NAMALWA (cell line): ENCODE measurements around the gene SELENOW.
"Not testable (repeated sequence)": the region's sequence is repeated elsewhere in the genome, so short reads cannot be mapped to it uniquely, and the experiment has no call there.

Experiments used
- DNase-seq: peaks from one replicate; pipeline ENCODE4 v3.0.0-alpha.2; 2015; ENCODE audit warnings: low spot score

Gene SELENOW

DNA sequence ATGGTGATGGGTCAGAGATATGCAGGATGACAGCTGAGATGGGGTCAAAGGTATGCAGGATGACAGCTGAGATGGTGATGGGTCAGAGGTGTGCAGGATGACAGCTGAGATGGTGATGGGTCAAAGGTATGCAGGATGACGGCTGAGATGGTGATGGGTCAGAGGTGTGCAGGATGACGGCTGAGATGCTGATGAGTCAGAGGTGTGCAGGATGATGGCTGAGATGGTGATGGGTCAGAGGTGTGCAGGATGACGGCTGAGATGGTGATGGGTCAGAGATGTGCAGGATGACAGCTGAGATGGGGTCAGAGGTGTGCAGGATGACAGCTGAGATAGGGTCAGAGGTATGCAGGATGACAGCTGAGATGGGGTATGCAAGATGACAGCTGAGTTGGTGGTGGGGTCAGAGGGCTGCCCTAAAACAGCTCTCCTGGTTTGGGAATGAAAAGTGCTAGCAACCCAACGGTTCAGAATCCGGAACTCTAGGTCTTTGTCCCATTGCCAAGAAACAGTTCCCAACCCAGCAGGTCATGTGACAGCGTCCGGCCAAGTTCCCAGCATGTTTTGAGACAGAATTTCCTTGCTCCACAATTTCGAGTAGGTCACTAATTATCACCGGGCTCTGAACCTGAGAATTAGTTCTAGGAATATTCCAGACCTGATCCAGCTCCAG is 3.2 kb downstream of the SELENOW start:
- DNase-seq: no peak

DNA sequence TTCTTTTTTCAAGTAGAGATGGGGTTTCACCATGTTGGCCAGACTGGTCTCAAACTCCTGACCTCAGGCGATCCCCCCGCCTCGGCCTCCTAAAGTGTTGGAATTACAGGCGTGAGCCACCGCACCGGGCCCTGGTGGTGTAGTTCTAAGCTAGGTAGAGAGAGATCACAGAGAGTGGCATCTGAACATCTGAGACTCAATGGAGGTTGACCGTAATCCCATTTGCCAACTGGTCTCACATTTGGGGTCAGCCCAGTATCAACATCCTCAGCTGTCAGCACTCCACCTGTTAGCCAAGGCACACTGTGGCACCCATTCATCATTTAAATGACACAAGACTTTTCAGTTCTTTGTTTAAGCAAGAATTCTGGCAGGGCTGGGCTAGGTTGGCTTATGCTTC is 8.1 kb downstream of the SELENOW start:
- no peak for DNase-seq

DNA sequence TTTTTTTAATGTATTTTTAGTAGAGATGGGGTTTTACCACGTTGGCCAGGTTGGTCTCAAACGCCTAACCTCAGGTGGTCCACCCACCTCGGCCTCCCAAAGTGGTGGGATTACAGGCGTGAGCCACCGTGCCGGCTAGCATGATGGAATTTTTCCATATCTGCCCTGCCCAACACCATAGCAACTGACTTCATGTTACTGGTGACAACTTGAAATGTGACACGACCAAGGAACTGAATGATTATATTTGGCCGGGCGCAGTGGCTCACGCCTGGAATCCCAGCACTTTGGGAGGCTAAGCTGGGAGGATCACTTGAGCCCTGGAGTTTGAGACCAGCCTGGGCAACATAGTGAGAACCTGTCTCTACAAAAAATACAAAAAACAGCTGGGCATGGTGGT is 8.8 kb downstream of the SELENOW start:
- DNase-seq: not testable (repeated sequence)

DNA sequence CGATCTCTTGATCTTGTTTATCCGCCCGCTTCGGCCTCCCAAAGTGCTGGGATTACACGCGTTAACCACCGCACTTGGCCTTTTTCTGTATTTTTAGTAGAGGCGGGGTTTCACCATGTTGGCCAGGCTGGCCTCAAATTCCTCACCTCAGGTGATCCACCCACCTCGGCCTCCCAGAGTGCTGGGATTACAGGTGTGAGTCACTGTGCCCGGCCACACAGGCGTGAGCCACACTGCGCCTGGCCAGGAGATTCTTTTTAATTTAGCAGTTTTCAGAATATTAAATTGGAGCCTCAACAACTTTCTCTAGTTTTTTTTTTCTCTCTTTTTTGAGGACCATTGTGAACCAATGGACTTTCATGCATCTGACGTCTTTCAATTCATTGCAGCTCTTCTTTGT is 11.3 kb downstream of the SELENOW start:
- DNase-seq: not testable (repeated sequence)

DNA sequence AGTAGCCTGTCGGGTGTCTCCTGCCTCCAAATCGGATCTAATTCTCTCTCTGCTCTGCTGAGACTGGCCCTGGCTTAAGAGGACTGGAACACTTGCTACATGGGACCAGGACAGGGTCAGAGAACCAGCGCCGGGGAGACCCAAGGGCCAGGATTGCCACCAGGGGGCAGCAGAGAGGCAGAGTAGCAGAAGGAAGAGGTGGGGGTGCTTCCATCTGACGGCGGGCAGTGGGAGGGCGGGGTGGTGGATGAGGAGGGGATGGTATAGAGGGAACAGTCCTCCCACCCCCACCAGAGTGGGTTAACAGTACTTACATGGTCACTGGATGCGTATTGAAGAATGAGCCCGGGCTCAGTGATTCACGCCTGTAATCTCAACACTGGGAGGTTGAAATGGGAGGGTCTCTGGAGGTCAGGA is 11.9 kb downstream of the SELENOW start:
- peak; percentile 81 for DNase-seq

DNA sequence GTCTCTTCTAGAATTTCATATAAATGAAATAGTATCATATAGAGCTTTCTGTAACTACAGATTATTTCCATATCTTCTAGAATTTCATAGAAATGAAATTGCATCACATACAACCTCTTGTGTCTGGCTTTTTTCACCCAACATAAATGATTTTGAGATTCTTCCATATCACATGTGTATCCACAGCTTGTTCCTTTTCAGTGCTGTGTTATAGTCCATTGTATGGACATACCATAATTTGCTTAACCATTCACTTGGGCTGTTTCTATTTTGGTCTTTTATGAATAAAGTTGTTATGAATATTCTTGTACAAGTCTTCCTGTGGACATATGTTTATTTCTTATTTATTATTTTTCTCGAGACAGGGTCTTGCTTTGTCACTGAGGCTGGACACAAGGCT is 14.1 kb downstream of the SELENOW start:
- no peak for DNase-seq

DNA sequence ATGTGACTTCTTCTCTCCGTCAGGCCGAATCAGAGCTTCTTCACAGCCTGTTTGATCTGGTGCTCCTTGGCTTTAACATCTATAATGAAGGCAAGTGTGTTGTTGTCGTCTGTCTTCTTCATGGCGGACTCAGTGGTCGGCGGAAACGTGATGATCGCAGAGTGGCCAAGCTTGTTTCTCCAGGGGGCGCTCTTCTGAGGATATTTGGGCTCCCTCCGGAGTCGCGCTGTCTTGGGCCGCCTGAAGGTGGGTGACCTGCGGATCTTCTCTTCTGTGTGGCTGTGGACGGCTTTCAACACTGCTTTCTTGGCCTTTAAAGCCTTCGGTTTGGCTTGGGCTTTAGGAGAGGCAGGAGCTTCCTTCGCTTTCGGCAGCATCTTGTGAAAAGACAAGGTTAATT is 16.0 kb downstream of the SELENOW start:
- no peak for DNase-seq

DNA sequence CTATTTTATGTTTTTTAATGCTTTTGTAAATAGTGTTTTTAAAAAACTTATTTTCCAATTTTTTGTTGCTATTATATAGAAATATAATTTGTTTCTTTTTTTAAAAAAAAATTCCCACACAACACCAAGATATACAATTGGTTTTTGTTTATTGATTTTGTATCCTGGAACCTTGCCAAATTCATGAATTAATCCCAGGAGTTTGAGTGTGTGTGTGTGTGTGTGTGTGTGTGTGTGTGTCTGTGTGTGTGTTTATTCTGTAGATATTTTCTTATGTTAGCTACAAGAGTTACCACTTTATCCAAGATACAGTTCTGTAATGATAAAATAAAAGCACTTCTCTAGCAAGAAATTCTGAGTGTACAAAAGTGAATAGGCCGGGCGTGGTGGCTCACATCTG is 18.3 kb downstream of the SELENOW start:
- no peak for DNase-seq

DNA sequence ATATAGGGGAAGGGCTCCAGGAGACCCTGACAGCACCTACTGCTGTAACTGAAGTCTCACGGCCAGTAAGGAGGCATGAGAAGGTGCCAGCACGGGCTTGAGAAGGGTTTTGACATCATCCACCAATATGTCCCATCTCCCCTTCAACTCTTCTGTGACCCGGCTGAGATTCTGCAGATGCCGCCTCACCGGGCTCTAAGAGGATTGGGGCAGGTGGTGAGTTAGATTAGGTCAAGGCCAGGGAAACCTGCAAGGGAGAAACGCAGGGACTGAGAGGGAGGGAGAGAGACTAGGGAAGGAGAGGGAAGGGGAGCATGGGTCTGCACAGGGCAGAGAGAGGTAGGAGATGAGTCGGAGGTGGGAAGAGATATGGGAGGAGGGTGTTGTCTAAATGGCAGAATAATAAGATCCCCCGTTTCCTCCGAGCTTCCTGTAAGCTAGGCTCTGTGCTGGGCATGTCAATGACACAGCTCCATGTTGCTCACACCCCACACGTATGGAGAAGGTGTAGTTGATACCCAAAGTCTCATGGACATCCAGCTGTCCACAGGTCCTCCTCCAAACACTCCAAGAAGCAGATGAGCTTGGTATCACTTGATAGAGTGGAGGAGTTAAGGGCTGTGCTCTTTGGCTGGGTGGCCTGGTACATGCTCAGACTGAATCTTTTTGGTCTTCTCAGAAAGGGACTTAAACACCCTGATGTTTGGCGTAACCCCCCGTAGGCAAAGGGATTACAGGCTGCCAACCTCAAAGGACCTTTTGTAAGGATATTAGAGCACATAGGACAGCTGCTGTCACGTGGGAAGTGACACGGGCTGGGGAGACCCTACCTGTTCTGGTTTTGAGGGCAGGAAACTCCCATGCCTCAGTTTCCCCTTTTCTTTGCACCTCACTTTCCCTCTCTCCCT is 19.7 kb downstream of the SELENOW start:
- DNase-seq: no peak

DNA sequence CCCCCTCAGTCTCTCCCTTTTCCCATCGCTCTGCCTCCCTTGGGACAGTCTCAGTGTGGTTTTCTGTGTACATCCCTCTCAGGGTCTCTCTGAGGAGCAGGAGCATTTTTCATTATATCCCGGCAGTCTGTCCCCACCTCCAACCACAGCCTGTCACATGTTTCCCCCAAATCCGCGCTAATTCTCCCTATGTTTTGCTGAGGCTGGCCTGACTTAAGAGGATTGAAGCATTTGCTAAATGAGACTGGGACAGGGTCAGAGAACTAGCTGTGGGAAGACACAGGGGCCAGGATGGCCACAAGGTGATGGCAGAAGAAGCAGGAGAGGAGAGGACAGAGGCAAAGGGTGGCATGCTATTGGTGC is 20.4 kb downstream of the SELENOW start:
- DNase-seq: no peak

DNA sequence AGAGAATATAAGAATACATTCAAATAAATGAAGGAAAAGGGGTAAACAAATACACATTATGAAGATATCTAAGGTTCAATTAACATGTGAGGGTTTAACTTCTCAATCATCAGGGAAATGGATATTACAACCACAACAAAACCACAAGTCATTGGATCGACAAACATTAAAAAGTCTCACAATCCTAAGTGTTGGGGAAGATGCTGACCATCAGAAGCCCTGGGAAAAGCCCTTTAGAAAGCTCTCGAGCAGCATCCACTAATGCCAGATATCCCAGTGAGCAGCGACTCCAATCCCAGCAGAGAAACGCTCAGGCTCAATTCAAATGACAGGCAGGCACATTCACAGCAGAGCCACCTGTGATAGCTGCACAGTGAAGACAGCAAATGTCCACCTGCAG is 22.8 kb downstream of the SELENOW start:
- DNase-seq: no peak

DNA sequence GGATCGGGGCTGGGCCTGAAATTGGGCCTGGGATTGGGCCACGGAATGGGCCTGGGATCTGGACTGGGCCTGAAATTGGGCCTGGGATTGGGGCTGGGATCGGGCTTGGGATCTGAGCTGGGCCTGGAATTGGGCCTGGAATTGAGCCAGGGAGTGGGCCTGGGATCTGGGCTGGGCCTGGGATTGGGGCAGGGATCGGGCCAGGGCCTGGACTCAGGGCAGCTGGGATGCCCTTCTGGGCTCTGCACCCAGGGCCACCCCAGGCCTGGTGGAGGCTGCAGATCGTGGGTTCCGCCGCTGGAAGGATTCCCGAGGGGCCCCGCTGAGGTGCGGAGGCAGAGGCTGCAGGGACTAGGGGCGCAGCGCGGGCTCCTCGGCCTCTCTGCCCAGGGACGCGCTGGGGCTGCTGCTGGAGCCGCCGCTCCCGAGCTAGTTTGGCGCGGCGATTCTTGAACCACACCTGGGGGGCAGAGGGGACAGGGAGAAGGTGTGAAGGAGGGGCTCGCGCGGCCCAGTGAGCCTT is 24.1 kb downstream of the SELENOW start:
- DNase-seq: no peak

DNA sequence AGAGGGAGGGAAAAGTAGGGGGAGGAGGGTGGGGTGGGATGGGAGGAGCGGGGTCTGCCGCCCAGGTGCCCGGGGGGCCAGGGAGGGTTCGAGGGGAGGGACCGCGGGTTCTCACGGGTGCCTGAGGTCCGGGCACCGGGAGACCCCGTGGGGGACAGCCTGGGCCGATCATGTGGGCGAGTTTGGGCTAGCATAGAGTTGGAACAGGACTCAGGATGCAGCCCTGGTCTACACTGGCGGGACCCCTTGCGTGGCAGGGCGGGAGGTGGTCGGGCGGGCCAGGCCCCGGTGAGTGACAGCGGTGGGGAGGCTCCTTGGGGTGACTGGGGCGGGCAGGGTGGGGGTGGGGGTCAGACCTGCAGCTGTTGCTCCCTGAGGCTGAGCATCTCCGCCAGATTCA is 24.6 kb downstream of the SELENOW start:
- not testable (repeated sequence) for DNase-seq

DNA sequence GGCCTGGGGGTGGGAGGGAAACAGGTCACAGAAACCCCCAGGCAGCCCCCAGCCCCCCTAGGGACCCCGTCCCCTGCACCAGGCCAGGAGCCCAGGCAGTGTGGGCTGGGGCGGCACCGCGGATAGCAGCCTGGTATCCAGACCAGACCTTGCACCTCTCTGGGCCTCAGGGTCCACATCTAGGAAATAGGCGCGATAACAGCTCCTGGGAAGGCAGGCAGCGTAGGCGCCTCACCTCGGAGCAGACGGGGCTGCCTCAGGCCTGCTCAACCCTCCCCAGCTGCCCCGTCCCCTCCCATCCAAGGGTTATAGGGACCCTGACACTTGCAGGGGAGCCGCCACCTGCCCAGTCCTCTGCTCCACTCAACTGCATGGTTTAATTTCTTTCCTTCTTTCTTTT is 25.2 kb downstream of the SELENOW start:
- not testable (repeated sequence) for DNase-seq

DNA sequence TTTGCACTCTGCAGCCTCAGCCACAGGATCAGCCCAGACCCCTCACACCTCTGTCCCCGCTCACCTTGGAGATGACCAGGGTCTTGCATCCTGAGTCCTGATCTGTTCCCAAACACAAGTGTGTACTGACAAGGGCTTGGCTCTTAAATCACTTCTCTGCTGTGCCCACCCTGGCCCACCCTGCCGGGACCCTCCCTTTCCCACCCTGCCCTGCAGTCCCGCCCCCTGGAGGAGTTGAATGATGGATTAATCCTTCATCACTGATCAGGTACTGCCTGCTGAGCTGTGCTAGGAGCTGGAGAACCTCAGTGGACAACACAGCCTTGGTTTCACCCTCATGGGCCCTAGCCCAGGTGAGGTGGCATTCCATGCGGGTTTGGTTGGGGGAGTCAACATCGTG is 25.9 kb downstream of the SELENOW start, which contains the start of gene TPRX1:
TSS of gene TPRX1 (minus strand) at position 101 of the 400 bp plus-strand sequence. CDS start at position 89, 12 bp downstream.
- DNase-seq: not testable (repeated sequence)

DNA sequence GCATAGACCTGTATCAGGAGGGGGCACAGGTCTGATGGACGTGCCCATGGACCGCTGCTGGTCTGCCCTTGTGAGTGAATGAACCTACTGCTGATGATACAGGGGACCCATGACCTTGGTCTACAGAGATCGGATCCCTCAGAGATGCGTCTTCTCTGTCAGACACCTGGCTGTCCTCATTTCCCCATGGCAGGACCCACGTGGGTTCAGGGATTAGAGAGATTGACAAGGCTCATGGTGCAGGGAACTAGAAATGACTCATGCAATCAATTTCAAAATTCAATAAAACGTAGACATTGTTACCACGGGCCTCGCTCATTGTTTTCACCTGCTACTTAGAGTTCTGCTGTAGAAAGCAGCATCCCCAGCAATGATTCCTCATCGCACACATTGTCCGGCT is 26.8 kb downstream of the SELENOW start:
- DNase-seq: no peak

DNA sequence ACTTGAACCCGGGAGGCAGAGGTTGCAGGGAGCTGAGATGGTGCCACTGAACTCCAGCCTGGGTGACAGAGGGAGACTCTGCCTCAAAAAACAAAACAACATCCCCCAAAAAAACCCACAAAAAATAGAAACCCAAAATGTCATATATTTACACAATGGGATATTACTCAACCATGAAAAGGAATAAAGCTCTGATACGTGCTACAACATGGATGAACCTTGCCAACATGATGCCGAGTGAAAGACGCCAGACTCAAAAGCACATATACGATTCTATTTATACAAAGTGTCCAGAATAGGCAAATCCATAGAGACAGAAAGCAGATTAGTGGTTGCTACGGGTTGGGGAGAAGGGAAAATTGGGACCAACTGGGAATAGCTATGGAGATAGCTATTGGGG is 27.9 kb downstream of the SELENOW start:
- no peak for DNase-seq

DNA sequence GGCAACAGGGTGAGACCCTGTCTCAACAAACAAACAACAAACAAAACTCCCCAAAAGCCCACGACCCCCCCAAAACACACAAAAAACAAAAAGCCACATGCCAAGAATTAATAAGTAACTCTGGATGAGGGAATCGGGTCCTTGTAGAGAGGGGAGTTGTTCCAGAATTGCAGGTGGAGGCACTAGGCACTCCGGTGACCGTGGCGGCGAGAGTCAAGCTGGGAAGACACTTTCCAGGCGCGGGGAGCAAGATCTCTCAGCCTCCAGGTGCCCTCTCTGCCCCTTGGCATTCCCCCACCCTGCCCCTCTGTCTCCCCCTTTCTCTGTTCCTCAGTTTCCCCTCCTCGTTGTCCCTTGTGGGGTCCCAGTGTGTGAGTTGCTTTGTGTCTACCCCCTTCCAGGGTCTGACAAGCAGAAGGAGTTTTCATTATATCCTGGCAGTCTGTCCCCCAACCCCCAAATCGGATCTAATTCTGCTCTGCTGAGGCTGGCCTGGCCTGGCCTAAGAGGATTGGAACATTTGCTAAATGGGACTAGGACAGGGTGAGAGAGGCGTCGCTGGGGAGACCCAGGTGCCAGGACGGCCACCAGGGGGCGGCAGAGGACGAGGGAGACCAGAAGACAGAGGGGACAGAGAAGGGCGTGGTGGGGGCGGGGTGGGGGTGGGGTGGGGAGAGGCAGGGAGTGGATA is 34.9 kb downstream of the SELENOW start:
- DNase-seq: peak; percentile 78

DNA sequence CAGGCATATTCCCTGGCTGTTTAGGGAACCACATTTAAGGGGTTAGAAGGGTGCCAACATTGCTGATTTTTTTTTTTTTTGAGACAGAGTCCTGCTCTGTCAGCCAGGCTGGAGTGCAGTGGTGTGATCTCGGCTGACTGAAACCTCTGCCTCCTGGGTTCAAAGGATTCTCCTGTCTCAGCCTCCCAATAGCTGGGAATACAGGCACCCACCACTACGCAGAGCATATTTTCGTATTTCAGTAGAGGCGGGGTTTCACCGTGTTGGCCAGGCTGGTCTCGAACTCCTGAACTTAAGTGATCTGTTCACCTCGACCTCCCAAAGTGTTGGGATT is 35.5 kb downstream of the SELENOW start:
- no peak for DNase-seq

DNA sequence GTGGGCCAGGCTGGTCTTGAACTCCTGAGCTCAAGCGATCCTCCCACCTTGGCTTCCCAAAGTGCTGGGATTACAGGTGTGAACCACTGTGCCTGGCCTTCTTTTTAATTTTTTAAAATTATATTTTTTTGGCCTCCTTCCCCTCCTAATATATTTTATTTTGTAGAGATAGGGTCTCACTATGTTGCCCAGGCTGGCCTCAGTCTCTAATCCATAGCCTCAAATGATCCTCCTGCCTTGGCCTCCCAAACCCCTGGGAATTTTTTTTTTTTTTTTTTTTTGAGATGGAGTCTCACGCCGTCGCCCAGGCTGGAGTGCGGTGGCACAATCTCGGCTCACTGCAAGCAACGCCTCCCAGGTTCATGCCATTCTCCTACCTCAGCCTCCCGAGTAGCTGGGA is 37.8 kb downstream of the SELENOW start:
- not testable (repeated sequence) for DNase-seq

DNA sequence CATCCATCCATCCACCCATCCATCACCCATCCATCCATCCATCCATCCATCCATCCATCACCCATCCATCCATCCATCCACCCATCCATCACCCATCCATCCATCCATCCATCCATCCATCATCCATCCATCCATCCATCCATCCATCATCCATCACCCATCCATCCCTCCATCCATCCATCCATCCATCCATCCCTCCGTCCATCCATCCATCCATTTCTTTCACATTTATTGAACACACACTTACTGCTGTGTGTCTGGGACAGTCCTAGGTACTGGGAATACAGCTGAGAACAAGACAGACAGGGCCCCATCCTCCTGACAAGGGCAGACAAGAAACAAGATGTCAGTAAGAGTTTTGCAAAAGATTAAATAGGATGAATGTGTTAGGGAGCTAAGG is 39.7 kb downstream of the SELENOW start:
- not testable (repeated sequence) for DNase-seq

DNA sequence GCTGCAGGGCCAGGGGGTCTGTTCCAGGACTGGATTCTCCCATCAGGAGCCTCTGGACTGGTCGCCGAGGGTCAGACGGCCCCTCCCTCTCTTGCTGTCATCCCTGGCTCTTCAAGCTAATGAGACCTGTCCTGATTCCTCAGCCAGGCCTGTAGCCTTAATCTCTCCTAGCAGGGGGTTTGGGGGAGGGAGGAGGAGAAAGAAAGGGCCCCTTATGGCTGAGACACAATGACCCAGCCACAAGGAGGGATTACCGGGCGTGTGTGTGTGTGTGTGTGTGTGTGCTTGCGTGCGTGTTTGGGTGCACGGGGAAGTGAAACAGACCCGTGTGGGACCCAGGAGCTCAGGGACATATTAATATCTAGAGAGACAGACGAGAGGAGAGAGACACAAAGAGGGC is 41.4 kb downstream of the SELENOW start:
- DNase-seq: no peak

DNA sequence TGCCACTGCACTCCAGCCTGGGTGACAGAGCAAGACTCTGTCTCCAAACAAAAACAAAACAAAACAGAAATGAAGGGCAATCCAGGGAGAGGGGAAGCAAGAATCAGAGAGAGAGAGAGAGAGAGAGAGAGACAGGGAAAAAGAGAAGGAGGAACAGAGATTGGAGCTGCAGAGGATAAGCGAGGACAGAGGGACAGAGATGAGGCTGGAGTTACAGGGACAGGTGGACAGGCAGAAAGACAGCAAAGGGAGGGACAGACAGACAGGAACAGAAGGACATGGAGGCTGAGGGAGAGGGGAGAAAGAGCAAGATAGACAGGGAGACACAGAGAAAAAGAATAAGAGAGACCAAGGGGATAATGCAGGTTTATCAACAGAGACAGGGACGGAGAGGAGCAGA is 41.9 kb downstream of the SELENOW start:
- no peak for DNase-seq
